Activated T-cell treated with anti-CD3 and anti-CD28 coated beads, Interleukin-2, amount 50 U/mL, for 72 hours (primary cell): ENCODE measurements around the gene SYNE3. TPM values are rescaled to one million over a fixed set of nuclear protein-coding genes. Genes with fewer than 3 reads are reported as not detected.
A peak's percentile ranks its signal among the peaks of the same experiment; 100 is the strongest.

Experiments
- ATAC-seq, 2 donors: fragments of 150-1000 bp; cut with Tn5 transposase; replicated peaks in 1 of 2; 2 replicates each; pipeline ENCODE4 v1.10.0; 2021; ENCODE audit warnings: moderate library complexity in 2 of 2, mild to moderate bottlenecking in 1 of 2
- DNase-seq, 2 donors: peaks; one replicate each; pipeline ENCODE4 v3.0.0; 2021 to 2022; ENCODE audit warnings: mixed read lengths in 1 of 2
- H3K27ac Mint-ChIP-seq: one replicate; pipeline ENCODE4 v1.8.0; 2022; ENCODE audit warnings: mild to moderate bottlenecking, moderate library complexity, mixed read lengths
- H3K27me3 Mint-ChIP-seq: one replicate; pipeline ENCODE4 v1.8.0; 2022; ENCODE audit warnings: low read depth, mixed read lengths
- H3K36me3 Mint-ChIP-seq, 2 donors: one replicate each; pipeline ENCODE4 v1.8.0; 2022; ENCODE audit warnings: mixed read lengths in 2 of 2, mild to moderate bottlenecking in 1 of 2; ENCODE audit not compliant: insufficient read depth in 2 of 2
- H3K4me1 Mint-ChIP-seq: one replicate; pipeline ENCODE4 v1.8.0; 2022; ENCODE audit warnings: low read depth, mixed read lengths
- H3K4me3 Mint-ChIP-seq, 2 donors: one replicate each; pipeline ENCODE4 v1.8.0; 2022; ENCODE audit warnings: mild to moderate bottlenecking in 2 of 2, mixed read lengths in 2 of 2, moderate library complexity in 2 of 2
- H3K9me3 Mint-ChIP-seq, 2 donors: one replicate each; pipeline ENCODE4 v1.8.0; 2022; ENCODE audit warnings: mixed read lengths in 2 of 2
- total RNA-seq, 2 donors: library from RNA; stranded (reverse); gene quantifications; one replicate each; pipeline ENCODE4 v1.2.3, GENCODE V29; 2022

SYNE3 gene, protein sequence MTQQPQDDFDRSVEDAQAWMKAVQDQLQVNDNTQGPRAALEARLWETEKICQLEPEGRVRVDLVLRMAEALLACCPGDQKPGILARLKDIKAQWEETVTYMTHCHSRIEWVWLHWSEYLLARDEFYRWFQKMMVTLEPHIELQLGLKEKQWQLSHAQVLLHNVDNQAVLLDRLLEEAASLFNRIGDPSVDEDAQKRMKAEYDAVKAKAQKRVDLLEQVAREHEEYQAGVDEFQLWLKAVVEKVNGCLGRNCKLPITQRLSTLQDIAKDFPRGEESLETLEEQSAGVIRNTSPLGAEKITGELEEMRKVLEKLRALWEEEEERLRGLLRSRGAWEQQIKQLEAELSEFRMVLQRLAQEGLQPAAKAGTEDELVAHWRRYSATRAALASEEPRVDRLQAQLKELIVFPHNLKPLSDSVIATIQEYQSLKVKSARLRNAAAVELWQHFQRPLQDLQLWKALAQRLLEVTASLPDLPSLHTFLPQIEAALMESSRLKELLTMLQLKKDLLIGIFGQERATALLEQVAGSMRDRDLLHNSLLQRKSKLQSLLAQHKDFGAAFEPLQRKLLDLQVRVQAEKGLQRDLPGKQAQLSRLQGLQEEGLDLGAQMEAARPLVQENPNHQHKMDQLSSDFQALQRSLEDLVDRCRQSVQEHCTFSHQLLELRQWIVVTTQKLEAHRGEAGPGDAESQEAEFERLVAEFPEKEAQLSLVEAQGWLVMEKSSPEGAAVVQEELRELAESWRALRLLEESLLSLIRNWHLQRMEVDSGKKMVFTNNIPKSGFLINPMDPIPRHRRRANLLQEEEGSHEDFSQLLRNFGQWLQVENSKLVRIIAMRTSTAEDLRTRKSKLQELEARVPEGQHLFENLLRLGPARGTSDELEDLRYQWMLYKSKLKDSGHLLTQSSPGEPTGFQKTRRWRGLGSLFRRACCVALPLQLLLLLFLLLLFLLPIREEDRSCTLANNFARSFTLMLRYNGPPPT
- total RNA-seq: 10 to 100 TPM; 59.9 to 66.2 TPM

DNA sequence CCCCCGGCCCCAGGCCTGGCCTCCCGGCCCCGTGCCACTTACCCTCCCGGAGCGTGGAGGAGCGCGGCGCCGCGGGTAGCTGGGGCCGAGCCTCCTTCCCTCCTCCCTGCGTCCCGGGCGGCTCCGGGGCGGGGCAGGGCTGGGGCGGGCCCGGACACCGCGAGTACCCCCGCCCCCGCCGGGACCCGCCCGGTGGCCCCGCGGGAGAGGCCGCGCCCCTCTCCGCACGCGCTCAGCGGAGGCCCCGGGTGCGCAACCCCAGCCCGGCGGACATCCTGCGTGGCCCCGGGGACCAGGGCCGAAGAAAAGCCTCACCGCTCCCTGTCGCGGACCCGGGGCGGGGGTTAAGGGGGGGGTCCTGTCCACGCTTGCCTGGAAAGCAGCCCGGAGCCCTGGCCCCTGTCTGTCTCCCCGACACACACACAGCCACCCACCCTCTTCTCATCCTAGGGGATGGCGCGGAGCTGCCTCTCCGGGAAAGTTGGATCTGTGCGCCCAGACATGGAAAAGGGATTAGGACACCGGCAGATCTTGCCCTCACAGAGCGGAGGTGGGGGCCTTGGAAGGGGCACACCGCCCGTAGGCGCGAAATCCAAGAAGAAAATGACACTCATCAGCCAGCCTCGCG lies at the start of gene SYNE3:
SYNE3 (minus strand) TSS at position 97 of the 628 bp plus-strand sequence. CDS start 40,829 bp downstream, outside the sequence.
- peaks cover 64% of the 10 kb centered on the region for H3K4me1 Mint-ChIP-seq
- H3K36me3 Mint-ChIP-seq: peaks cover 0 to 2% of the 10 kb centered on the region in 2 donors
- peak within 1 kb of the TSS; percentile 90 to 93 for H3K4me3 Mint-ChIP-seq
- H3K9me3 Mint-ChIP-seq: no peaks in the 10 kb centered on the region
- DNase-seq (peak; percentile 73 to 80), ATAC-seq (peak; percentile 75 to 76)
- H3K27me3 Mint-ChIP-seq: no peaks in the 10 kb centered on the region
- H3K27ac Mint-ChIP-seq: peak within 1 kb of the TSS; percentile 65

DNA sequence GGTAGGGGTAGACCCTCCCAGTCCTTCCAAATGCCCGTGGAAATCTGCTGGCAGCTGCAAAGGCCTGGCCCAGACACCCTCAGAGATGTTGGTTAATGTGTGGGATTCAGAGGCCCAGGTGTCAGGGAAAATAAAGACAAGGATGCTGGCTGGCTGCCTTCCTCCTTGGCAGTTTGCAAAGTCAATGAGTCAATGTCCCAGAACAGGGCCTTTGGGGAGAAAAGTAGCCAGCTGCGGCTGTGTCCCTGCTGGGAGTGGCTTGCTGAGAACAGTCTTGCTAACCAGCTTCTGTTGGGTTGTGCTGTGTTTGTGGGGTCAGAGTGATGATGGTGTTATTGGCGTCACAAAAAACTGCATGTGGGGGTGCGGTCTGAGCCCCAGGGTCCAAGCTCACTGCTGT lies 47.6 kb upstream of the SYNE3 start:
- no peaks in the 10 kb centered on the region for H3K9me3 Mint-ChIP-seq
- no peaks in the 10 kb centered on the region for H3K27me3 Mint-ChIP-seq
- no peak overlapping the region for H3K4me3 Mint-ChIP-seq
- ATAC-seq (no peak), DNase-seq (no peak)
- no peaks in the 10 kb centered on the region for H3K36me3 Mint-ChIP-seq
- peaks cover 5% of the 10 kb centered on the region for H3K4me1 Mint-ChIP-seq
- no peak overlapping the region for H3K27ac Mint-ChIP-seq

DNA sequence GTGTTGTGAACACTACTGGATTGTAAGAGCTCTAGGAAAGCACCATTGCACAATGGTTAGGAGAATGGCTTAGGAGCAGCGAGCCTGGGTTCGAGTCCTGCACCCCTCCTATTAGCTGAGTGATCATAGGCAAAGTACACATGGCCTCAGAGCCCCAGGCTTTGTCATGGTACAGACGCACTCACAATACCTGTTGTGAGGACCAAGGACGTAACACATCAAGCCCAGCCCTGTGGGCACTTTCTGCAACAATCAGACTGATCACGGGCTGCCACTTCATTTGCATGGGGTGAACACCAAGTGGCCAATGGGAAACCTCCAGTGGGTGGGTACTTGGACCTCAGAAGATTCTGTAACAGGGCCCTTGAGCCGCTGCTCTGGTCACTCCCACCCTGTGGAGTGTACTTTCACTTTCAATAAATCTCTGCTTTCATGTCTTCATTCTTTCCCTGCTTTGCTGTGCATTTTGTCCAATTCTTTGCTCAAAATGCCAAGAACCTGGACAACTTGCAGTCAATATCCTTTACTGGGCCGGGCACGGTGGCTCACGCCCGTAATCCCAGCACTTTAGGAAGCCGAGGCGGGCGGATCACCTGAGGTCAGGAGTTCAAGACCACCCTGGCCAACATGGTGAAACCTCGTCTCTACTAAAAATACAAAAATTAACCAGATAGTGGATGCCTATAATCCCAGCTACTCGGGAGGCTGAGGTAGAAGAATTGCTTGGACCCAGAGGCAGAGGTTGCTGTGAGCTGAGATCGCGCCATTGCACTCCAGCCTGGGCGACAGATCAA lies 46.6 kb upstream of the SYNE3 start:
- ATAC-seq: no peak
- no peaks in the 10 kb centered on the region for H3K36me3 Mint-ChIP-seq
- H3K9me3 Mint-ChIP-seq: no peaks in the 10 kb centered on the region
- H3K27me3 Mint-ChIP-seq: no peaks in the 10 kb centered on the region
- peaks cover 5% of the 10 kb centered on the region for H3K4me1 Mint-ChIP-seq
- no peak for DNase-seq
- H3K4me3 Mint-ChIP-seq: no peak overlapping the region
- no peak overlapping the region for H3K27ac Mint-ChIP-seq

DNA sequence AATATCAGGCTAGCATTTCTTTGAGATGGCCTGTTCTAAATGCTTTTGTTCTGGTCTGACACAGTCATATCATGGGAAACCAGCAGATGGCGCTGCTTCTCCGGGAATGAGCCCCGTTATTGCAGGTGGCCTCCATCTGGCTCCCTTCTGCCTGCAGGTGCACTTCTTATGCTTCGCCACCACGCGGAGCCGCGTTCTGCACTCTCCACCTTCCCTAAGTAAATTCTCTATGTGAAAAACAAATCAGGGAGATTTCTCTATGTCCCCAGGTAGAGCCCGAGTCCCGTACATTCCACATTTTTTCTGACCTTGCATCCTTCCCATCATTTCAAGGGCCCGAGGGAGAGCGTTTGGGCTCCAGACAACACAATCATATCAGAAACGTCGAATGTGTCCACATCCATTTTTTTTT lies 44.6 kb upstream of the SYNE3 start:
- Mint-ChIP-seq H3K27ac (no peak overlapping the region), H3K4me1 (peaks cover 5% of the 10 kb centered on the region), H3K36me3 (no peaks in the 10 kb centered on the region), H3K9me3 (no peaks in the 10 kb centered on the region), H3K27me3 (no peaks in the 10 kb centered on the region), H3K4me3 (no peak overlapping the region)
- DNase-seq: peak; percentile 86
- peak; percentile 90 to 94 for ATAC-seq

DNA sequence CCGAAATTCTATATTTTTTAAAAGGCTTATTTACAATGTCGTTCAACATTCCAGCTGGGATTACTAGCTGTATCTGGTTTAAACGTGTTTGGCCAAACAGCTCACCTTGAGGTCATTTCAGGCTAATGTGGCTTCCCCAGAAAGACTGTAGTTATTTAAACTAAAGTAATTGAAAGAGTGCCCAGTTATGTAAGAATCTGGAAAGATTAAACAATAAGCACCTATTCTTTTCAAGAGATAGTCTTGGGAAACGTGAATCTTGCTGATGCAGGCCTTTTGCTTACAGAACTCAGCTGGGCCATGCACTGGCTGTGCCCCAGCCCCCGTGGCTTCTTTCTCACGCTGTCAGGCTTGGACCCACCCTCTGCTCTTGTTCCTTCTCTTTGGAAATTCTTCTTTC lies 42.8 kb upstream of the SYNE3 start:
- Mint-ChIP-seq H3K4me3 (no peak overlapping the region), H3K9me3 (no peaks in the 10 kb centered on the region), H3K4me1 (peaks cover 5% of the 10 kb centered on the region), H3K27ac (no peak overlapping the region), H3K27me3 (no peaks in the 10 kb centered on the region), H3K36me3 (no peaks in the 10 kb centered on the region)
- no peak for DNase-seq
- ATAC-seq: no peak

DNA sequence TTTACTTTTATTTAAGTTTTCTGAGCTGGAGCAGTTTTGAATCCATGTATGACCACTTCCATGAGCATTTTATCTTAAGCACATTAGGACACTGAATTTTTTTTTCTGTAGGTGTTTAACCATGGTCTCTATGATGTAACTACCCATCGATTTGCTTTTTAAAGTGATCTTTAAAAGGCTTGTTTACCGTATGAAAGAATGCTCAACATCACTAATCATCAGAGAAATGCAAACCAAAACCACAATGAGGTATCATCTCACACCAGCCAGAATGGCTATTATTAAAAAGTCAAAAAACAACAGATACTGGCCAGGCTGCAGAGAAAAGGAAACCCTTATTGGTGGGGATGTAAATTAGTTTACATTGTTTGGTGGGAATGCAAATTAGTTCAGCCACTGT lies 41.4 kb upstream of the SYNE3 start:
- no peak overlapping the region for H3K4me3 Mint-ChIP-seq
- no peak for DNase-seq
- H3K36me3 Mint-ChIP-seq: no peaks in the 10 kb centered on the region
- no peak for ATAC-seq
- no peak overlapping the region for H3K27ac Mint-ChIP-seq
- no peaks in the 10 kb centered on the region for H3K9me3 Mint-ChIP-seq
- H3K27me3 Mint-ChIP-seq: no peaks in the 10 kb centered on the region
- peaks cover 5% of the 10 kb centered on the region for H3K4me1 Mint-ChIP-seq

DNA sequence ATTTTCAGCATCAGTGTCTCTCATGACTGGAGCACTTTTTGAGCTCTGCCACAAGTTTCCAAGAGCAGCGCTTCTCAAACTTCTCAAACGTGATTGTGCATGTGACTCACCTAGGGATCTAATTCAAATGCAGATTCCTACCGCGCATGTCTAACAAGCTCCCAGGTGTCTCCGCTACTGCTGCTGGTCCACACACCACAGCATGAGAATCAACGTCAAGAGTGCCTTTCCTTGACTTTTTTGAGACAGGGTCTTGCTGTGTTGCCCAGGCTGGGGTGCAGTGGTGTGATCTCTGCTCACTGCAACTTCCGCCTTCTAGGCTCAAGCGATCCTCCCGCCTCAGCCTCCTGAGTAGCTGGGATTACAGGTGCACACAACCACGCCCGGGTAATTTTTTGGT lies 40.8 kb upstream of the SYNE3 start:
- ATAC-seq (no peak), DNase-seq (no peak)
- Mint-ChIP-seq H3K36me3 (no peaks in the 10 kb centered on the region), H3K9me3 (no peaks in the 10 kb centered on the region), H3K27ac (no peak overlapping the region), H3K4me3 (no peak overlapping the region), H3K27me3 (no peaks in the 10 kb centered on the region), H3K4me1 (peaks cover 5% of the 10 kb centered on the region)

DNA sequence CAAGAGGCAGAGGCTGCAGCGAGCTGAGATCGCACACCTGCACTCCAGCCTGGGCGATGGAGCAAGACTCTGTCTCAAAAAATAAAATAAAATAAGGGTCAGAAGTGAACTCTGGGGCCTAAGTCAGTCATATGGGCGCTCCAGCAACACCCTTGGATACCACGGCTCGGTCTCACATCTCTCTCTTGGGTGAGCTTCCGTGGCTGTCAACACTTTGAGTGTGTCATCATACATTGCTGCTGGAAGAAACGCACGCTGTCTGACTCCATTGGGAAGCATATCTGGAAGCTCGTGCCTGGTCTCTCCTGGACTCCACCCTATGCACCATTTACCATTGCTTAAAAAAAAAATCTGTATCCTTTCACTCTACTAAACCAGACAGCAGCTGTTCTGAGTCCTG lies 38.6 kb upstream of the SYNE3 start:
- Mint-ChIP-seq H3K27ac (no peak overlapping the region), H3K9me3 (no peaks in the 10 kb centered on the region), H3K4me1 (no peaks in the 10 kb centered on the region), H3K36me3 (no peaks in the 10 kb centered on the region), H3K27me3 (no peaks in the 10 kb centered on the region), H3K4me3 (no peak overlapping the region)
- ATAC-seq: no peak
- no peak for DNase-seq

DNA sequence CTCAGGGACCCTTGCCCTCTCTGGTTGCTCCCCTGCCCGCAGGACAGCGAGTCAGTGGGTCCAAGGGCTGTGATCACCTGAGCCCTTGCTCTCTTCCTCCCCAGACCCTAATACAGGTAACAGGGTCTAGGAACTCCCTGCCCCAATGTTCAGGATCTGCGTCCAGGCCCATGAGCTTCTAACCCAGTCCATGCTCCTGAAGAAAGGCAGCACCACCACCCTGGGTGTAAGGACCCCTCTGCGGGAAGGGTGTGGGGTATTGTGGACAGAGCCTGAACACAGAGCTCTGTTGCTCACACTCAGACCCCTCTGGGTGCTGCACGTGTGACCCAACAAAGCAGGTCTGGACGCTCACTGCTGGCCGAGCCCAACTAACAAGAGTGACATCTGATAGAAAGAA lies 36.7 kb upstream of the SYNE3 start:
- ATAC-seq: no peak
- no peak for DNase-seq
- H3K9me3 Mint-ChIP-seq: no peaks in the 10 kb centered on the region
- no peaks in the 10 kb centered on the region for H3K4me1 Mint-ChIP-seq
- H3K4me3 Mint-ChIP-seq: no peak overlapping the region
- no peak overlapping the region for H3K27ac Mint-ChIP-seq
- no peaks in the 10 kb centered on the region for H3K27me3 Mint-ChIP-seq
- H3K36me3 Mint-ChIP-seq: no peaks in the 10 kb centered on the region

DNA sequence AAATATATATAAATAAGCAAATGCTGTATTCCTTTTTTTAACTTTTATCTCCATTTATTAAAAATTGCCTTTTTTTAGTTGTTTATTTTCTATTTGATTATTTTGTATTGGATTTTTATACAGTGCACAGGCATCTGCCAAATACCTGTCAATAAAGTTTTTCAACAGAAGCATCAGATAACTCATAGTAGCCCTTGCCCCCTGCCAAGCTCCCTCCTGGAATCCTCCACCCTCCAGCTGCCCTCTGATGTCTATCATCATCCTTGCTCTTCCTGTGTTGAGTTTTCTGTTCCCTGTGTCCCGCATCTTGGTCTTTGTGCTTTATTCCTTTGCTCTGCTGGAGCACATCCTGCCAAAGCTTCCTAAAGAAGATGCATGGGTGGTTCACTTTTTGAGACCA lies 35.0 kb upstream of the SYNE3 start:
- DNase-seq (no peak), ATAC-seq (no peak)
- Mint-ChIP-seq H3K36me3 (no peaks in the 10 kb centered on the region), H3K4me1 (no peaks in the 10 kb centered on the region), H3K27me3 (no peaks in the 10 kb centered on the region), H3K4me3 (no peak overlapping the region), H3K9me3 (no peaks in the 10 kb centered on the region), H3K27ac (no peak overlapping the region)

DNA sequence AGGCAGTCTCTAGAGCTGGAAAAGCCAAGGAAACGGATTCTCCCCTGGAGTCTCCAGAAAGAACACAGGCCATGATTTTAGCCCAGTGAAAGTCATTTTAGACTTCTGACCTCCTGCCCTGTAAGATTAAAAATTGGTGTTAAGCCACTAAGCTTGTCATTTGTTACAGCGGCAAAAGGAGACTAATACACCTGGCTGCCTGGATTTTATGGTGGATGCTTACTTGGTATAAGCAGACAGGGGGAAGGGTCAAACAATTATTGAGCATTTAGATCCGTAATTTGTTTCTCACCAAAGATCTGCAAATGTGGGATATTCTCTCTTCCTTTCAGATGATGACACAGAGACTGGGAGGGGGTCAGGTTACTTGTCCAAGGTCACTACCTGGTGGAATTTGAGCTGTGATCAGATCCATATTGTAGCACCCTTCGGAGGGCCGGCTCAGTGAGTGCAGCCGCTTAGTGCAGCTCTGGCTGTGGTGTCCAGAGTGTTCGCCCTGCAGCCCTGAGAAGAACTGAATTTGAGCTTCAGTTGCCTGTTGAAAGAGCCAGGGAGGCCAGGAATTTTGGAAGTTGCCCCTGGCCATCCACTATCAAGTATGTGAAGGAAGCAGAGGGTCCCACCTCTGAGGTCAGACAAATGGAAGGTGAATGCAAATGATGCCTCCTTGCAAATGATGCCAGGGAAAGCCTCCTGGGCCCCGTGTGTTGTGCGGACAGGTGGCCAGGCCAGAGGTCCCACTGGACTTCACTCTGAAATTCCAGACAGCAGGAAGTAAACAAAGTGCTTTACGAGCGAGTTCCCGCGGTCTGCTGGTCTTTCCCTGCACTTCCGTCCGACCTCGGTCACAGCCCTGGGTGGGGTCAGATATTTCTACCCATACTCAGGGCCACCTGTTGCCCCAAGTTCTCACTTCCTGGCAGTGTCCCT lies 33.5 kb upstream of the SYNE3 start:
- Mint-ChIP-seq H3K27ac (no peak overlapping the region), H3K36me3 (no peaks in the 10 kb centered on the region), H3K27me3 (no peaks in the 10 kb centered on the region), H3K4me3 (no peak overlapping the region), H3K4me1 (peaks cover 15% of the 10 kb centered on the region), H3K9me3 (no peaks in the 10 kb centered on the region)
- ATAC-seq: no peak
- DNase-seq: no peak
